Duodenal mucosa (tissue), 2 donors: ENCODE measurements around the gene ARL16.

Experiments used
- H3K27ac ChIP-seq: one replicate; pipeline ENCODE4 v1.7.0; 2013; ENCODE audit warnings: low read depth, low read length
- H3K27me3 ChIP-seq, 2 donors: one replicate each; pipeline ENCODE4 v1.7.0; 2013; ENCODE audit warnings: low read length in 2 of 2, control low read depth in 1 of 2; ENCODE audit not compliant: insufficient read depth in 2 of 2, control insufficient read depth in 1 of 2
- H3K36me3 ChIP-seq, 2 donors: one replicate each; pipeline ENCODE4 v1.7.0; 2013; ENCODE audit warnings: low read length in 2 of 2, control low read depth in 1 of 2; ENCODE audit not compliant: insufficient read depth in 2 of 2, control insufficient read depth in 1 of 2
- H3K4me1 ChIP-seq, 2 donors: one replicate each; pipeline ENCODE4 v1.7.0; 2013; ENCODE audit warnings: low read length in 2 of 2, control low read depth in 1 of 2; ENCODE audit not compliant: insufficient read depth in 2 of 2, control insufficient read depth in 1 of 2
- H3K4me3 ChIP-seq, 2 donors: one replicate each; pipeline ENCODE4 v1.7.0; 2013; ENCODE audit warnings: low read length in 2 of 2, low read depth in 1 of 2
- H3K9ac ChIP-seq, 2 donors: one replicate each; pipeline ENCODE4 v1.7.0; 2013; ENCODE audit warnings: low read length in 2 of 2, low read depth in 1 of 2
- H3K9me3 ChIP-seq, 2 donors: one replicate each; pipeline ENCODE4 v1.7.0; 2013; ENCODE audit warnings: low read length in 2 of 2, control low read depth in 1 of 2; ENCODE audit not compliant: control insufficient read depth in 1 of 2

The ARL16 gene

GRCh38 chr17:81683584-81684441 lies at the start of gene ARL16, which contains the start of gene HGS:
TSS of gene ARL16 (minus strand) at chr17:81683797. CDS start at chr17:81683753, 44 bp downstream.
TSS of gene HGS (plus strand) at chr17:81684011. CDS start at chr17:81684067, 56 bp downstream.
- Histone ChIP-seq H3K4me1 (peaks cover 14 to 23% of the 10 kb centered on the region in 2 donors), H3K9me3 (no peaks in the 10 kb centered on the region), H3K27me3 (no peaks in the 10 kb centered on the region), H3K4me3 (peak within 1 kb of the TSS; percentile 92), H3K36me3 (peaks cover 27 to 37% of the 10 kb centered on the region in 2 donors), H3K27ac (peak within 1 kb of the TSS; percentile 35), H3K9ac (peak within 1 kb of the TSS; percentile 85 to 88)

GRCh38 chr17:81727324-81728031 lies 43.9 kb upstream of the ARL16 start:
- H3K9me3 ChIP-seq, result no peaks in the 10 kb centered on the region
- H3K27me3 ChIP-seq, result no peaks in the 10 kb centered on the region
- H3K27ac ChIP-seq, result no peak overlapping the region
- peak overlapping the region in 1 of 2 donors; percentile 32 for H3K4me3 ChIP-seq
- H3K4me1 ChIP-seq, result peaks cover 12 to 19% of the 10 kb centered on the region in 2 donors
- no peaks in the 10 kb centered on the region for H3K36me3 ChIP-seq
- H3K9ac ChIP-seq, result no peak overlapping the region

- no peaks in the 10 kb centered on the region for H3K9me3 ChIP-seq
- H3K27ac ChIP-seq, result no peak overlapping the region
- no peaks in the 10 kb centered on the region for H3K27me3 ChIP-seq
- no peaks in the 10 kb centered on the region for H3K36me3 ChIP-seq
- no peak overlapping the region for H3K9ac ChIP-seq
- no peak overlapping the region for H3K4me3 ChIP-seq
- peaks cover 24 to 29% of the 10 kb centered on the region in 2 donors for H3K4me1 ChIP-seq
Observed at GRCh38 chr17:81726004-81726403, 42.4 kb upstream of the ARL16 start.

- no peaks in the 10 kb centered on the region for H3K27me3 ChIP-seq
- no peaks in the 10 kb centered on the region for H3K9me3 ChIP-seq
- no peak overlapping the region for H3K4me3 ChIP-seq
- H3K36me3 ChIP-seq, result no peaks in the 10 kb centered on the region
- H3K4me1 ChIP-seq, result peaks cover 24 to 29% of the 10 kb centered on the region in 2 donors
- no peak overlapping the region for H3K27ac ChIP-seq
- H3K9ac ChIP-seq, result no peak overlapping the region
Observed at GRCh38 chr17:81725439-81725838, 41.8 kb upstream of the ARL16 start.

GRCh38 chr17:81723651-81724209 lies 40.1 kb upstream of the ARL16 start:
- peak overlapping the region in 1 of 2 donors; percentile 20 for H3K9ac ChIP-seq
- peaks cover 0 to 3% of the 10 kb centered on the region in 2 donors for H3K36me3 ChIP-seq
- no peaks in the 10 kb centered on the region for H3K27me3 ChIP-seq
- peaks cover 24 to 29% of the 10 kb centered on the region in 2 donors for H3K4me1 ChIP-seq
- H3K9me3 ChIP-seq, result no peaks in the 10 kb centered on the region
- H3K4me3 ChIP-seq, result no peak overlapping the region
- no peak overlapping the region for H3K27ac ChIP-seq

- Histone ChIP-seq H3K4me1 (peaks cover 24 to 26% of the 10 kb centered on the region in 2 donors), H3K9me3 (no peaks in the 10 kb centered on the region), H3K27ac (peak overlapping the region; percentile 6), H3K9ac (peak overlapping the region in 1 of 2 donors; percentile 45), H3K36me3 (peaks cover 0 to 8% of the 10 kb centered on the region in 2 donors), H3K4me3 (no peak overlapping the region), H3K27me3 (no peaks in the 10 kb centered on the region)
Observed at GRCh38 chr17:81722184-81723120, 38.9 kb upstream of the ARL16 start.

- Histone ChIP-seq H3K4me1 (peaks cover 22 to 24% of the 10 kb centered on the region in 2 donors), H3K27ac (no peak overlapping the region), H3K27me3 (no peaks in the 10 kb centered on the region), H3K9ac (no peak overlapping the region), H3K36me3 (peaks cover 0 to 11% of the 10 kb centered on the region in 2 donors), H3K9me3 (no peaks in the 10 kb centered on the region), H3K4me3 (no peak overlapping the region)
Observed at GRCh38 chr17:81720267-81721071, 36.9 kb upstream of the ARL16 start.

- peaks cover 4 to 11% of the 10 kb centered on the region in 2 donors for H3K36me3 ChIP-seq
- H3K27ac ChIP-seq, result no peak overlapping the region
- no peak overlapping the region for H3K9ac ChIP-seq
- no peak overlapping the region for H3K4me3 ChIP-seq
- no peaks in the 10 kb centered on the region for H3K27me3 ChIP-seq
- no peaks in the 10 kb centered on the region for H3K9me3 ChIP-seq
- peaks cover 24% of the 10 kb centered on the region in 2 donors for H3K4me1 ChIP-seq
Observed at GRCh38 chr17:81719410-81720266, 36.0 kb upstream of the ARL16 start.
